ENCODE data around the gene GBA3.

- no peak for TF ChIP-seq CTCF (IDR thresholded peaks at IDR 0.05)
- TF ChIP-seq POLR2A (IDR thresholded peaks at IDR 0.05), result no peak
- no peak for TF ChIP-seq EP300 (IDR thresholded peaks at IDR 0.05; ENCODE audit: low read depth)
Observed at GRCh38 chr4:22730021-22730420, 37.3 kb downstream of the GBA3 start.

Data from transverse colon (tissue), 3 donors.